ENCODE measurements around the gene DHX36.

DNA sequence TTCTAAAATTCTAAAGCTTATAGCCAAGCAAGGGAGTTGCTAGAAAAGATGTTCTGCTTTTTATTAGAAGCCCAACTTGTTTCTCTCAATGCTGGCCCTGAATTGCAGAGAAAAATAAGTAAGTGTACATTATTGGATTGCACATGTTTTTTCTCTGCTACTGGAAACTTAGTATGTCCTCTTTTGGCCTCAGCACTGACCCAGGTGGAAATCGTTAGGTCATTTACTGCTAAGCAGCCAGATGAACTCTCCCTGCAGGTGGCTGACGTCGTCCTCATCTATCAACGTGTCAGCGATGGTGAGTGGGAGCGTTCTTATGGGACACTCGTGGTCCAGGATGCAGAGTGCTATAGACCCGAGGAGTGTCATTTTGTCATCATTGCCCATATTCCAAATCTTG lies 69.8 kb downstream of the DHX36 start:
- TF ChIP-seq, protein P1, sequence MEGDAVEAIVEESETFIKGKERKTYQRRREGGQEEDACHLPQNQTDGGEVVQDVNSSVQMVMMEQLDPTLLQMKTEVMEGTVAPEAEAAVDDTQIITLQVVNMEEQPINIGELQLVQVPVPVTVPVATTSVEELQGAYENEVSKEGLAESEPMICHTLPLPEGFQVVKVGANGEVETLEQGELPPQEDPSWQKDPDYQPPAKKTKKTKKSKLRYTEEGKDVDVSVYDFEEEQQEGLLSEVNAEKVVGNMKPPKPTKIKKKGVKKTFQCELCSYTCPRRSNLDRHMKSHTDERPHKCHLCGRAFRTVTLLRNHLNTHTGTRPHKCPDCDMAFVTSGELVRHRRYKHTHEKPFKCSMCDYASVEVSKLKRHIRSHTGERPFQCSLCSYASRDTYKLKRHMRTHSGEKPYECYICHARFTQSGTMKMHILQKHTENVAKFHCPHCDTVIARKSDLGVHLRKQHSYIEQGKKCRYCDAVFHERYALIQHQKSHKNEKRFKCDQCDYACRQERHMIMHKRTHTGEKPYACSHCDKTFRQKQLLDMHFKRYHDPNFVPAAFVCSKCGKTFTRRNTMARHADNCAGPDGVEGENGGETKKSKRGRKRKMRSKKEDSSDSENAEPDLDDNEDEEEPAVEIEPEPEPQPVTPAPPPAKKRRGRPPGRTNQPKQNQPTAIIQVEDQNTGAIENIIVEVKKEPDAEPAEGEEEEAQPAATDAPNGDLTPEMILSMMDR (conservative IDR thresholded peaks at IDR 0.05; ENCODE audit: low read depth, low read length), result no peak
- no peak for TF ChIP-seq EZH2 (IDR thresholded peaks at IDR 0.05; ENCODE audit: borderline replicate concordance, low read depth, low read length, poor library complexity, severe bottlenecking)
